Left kidney (tissue), 2 donors: Measurements from ENCODE around the gene SNAPC2. TPM values are rescaled to one million over a fixed set of nuclear protein-coding genes. Genes with fewer than 3 reads are reported as not detected.
A peak's percentile ranks its signal among the peaks of the same experiment; 100 is the strongest.

Experiments used
- DNase-seq: peaks from one replicate; pipeline ENCODE4 v3.0.0-alpha.2; 2013
- polyA plus RNA-seq: library from polyadenylated mRNA; unstranded; fragments of 120-200 nt; gene quantifications from one replicate; pipeline ENCODE4 v1.2.1, GENCODE V29; 2013; ENCODE audit not compliant: insufficient read length

SNAPC2 gene
- polyA plus RNA-seq, 1 donor, result 12.6 TPM

DNA sequence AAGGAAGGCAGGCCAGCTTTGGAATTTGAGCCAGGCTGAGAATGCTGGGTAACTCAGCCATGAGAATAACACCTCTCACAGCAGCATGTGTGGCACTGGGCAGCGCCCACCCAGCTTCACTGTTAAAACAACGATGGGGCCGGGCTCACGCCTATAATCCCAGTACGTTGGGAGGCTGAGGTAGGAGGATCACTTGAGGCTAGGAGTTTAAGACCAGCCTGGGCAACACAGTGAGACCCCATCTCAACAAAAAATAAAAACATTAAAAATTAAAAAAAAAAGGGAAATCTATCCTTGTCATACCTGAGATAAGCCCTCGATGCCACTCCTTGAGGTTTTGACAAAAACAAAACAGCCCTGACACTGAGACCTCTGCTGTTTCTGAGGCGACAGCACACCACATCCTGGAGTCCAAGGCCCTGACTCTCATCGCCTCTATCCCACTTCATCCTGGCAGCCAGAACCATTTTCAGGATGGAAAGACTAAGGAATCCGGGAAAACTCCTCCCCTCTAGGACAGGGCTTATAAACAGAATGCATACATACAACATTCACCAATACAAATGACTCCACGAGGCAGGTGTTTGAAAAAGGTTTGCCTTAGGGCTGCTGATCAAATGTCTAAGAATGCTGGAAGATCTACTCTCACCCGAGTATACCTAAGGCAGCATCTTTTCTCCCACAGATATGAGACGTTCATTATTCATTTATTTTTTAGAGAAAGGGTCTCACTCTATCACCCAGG, 46.0 kb downstream of the SNAPC2 start:
- no peak for DNase-seq

DNA sequence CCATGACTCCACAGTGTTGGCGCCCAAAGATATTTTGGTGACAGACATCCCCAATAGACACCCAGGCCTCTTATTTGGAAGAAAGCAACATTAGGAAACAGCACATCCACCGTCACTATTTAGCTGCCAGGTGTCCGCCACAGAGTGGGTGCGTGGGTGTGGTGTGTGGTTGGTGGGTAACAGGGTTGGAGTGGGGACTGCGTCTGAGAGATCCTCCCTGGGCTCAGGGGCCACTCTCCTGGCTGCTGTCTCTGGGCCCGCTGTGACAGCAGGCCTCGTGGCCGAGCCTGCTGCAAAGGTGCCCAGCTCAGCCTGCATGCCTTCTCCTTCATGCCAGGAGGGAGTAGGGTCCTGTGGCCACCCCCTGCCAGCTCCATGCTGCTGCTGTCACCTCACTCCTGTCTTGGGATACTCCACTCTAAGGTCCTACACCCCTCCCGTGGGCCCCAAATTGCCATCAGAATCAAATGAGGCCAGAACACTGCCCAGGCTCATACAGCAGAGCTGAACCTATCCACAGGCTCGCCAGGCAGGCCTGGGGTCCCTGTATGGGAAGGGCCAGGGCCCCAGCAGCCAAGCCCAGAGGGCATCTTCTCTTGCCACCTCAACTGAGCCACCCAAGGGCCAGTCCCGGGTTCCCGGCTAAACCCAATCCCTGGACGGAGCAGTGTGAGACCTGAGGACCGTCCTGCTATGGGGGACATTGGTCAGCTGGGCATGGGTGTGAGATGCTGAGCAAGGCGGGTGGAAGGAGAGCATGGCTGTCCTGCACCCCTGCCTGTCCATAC, 48.1 kb downstream of the SNAPC2 start:
- DNase-seq, result no peak

DNA sequence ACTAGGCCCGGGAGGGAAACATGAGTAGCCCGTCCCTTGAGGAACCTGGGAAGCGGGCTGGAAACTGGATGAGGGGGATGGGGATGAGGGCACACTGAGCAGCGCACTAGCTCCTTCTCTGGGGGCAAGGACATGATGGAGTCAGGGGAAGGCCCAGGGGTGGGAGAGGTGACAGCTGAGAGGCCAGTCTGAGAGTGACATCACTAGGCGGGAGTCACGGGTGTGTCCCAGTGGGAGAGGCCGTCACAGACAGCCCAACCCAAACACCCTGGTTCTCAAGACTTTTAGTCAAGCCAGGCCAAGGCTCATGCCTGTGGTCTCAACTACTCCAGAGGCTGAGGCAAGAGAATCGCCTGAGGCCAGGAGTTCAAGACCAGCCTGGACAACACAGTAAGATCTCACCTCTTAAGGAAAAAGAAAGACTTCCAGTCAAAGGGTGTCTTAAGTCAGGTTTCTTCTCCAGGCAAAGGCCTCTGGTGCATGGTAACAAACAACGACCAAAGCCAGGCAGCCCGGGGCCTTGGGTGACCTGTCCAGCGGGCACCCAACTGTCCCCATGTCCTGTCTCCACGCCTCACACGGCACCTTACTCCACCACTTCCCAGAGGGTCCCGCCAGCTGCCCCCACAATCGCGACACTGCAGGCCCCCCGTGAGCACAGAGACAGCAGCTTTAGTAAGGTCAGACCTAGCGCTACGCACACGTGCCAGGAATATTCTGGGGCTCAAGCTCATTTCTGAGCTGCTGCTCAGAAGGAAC, 48.8 kb downstream of the SNAPC2 start:
- no peak for DNase-seq

DNA sequence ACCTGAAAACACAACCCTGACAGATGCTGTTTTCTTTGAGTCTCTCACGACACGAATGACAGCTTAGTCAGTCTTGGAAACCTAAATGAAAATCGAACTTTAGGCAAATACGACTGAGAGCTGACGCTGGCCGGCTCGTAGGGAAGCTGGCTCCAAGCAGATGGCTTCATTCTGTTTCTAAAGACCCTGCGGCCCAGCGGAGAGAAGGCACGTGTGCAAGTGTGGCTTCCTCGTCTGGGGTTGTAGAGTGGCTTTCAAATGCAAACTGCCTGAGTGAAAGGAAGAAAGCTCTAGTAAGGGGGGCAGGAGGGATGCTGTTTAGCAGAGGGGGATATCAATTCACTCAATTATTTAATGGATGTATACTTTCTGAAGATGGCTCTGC, 49.4 kb downstream of the SNAPC2 start:
- DNase-seq, result no peak

DNA sequence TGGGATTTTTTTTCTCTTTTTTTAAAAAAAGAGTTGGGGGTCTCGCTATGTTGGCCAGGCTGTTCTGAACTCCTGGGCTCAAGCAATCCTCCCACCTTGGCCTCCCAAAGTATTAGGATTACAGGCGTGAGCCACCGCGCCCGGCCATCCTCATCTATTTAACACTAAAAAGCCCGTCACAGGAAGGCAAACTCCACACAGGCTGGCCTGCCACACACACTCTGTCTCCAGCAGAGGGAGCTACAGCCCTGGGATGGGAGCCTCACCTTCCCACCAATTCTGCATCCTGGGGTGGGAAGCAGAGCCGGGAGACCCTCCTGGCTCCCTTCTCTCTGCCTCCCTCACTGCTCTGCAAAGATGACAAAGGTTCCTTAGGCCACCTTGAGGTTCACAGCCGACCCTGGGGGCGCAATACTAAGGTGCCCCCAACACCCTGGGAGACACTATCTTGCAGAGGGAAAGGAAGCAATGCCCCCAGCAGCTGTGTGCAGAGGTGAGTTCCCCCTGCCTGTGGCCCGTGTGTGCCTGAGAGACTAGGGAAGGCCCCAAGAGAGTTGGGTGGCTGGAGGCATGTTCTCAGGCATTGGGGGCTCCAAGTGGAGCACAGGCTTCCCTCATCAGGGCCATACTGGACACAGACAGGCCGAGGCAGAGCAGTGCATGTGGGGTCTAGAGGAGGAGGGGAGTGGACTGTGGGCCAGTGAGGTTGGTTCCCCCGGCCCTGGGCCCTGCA, 50.7 kb downstream of the SNAPC2 start:
- DNase-seq, result peak; percentile 37

DNA sequence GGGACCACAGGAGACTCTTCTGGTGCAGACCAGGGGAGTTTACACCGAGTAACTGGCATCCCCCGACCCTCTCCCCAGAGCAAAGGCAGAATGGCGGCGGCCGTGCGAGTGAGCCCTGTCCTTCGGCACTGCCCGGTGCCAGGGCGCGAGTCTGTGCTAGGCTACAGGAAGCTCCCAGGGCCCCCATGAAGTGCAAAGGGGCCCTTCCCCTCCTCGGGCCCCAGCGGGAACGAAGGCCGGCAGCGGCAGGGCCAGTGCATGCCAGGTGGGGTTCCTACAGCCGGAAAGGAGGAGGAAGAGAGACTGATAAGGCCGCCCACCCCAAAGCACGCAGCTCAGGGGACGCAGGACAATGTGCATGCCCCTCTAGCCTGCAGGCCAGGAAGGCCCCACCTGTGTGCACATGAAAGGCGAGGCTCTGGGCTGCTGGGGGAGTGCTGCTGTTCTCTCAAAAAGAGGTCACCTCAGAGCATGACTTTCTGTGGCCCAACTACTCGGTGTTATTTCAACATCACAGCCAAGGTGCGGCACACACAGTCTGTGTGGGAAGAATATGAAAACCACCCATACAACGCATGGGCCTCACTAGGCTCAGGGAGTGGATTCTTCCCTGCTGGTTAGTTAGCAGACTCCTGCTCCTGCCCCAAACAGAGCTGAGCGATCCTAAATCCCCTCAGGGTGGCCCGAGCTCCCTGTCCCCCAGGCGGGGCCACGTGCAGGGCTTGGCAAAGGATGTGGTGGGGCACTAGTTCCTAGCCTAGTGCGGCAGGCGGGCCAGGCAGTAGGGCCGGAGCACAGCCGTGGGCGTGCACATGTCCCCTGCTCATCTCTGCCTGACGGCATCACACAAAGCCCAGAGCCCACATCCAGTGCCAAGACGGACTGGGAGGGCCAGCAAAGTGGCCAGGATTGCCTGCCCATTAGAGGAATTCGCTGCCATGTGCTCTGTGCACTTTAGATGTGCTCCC, 51.7 kb downstream of the SNAPC2 start:
- DNase-seq, result no peak

Other genes with a start within 250 kb of the SNAPC2 start
- gene MCEMP1, start 243.2 kb upstream of the SNAPC2 start, polyA plus RNA-seq, result not detected
- gene TRAPPC5, start 239.5 kb upstream of the SNAPC2 start, polyA plus RNA-seq, result 34.1 TPM
- not detected for gene FCER2, start 218.2 kb upstream of the SNAPC2 start, polyA plus RNA-seq
- not detected for gene CLEC4G, start 188.2 kb upstream of the SNAPC2 start, polyA plus RNA-seq
- 1.4 TPM for gene CD209, start 172.8 kb upstream of the SNAPC2 start, polyA plus RNA-seq
- gene CLEC4M, start 157.1 kb upstream of the SNAPC2 start, polyA plus RNA-seq, result 1.8 TPM
- 16.5 TPM for gene EVI5L, start 90.1 kb upstream of the SNAPC2 start, polyA plus RNA-seq
- 5.9 TPM for gene PRR36, start 45.9 kb upstream of the SNAPC2 start, polyA plus RNA-seq
- 2.0 TPM for gene LRRC8E, start 31.8 kb upstream of the SNAPC2 start, polyA plus RNA-seq
- 26.9 TPM for gene MAP2K7, start 16.5 kb upstream of the SNAPC2 start, polyA plus RNA-seq
- gene TGFBR3L, start 5.5 kb upstream of the SNAPC2 start, polyA plus RNA-seq, result 0.42 TPM
- 12.6 TPM for gene CTXN1, start 5.8 kb downstream of the SNAPC2 start, polyA plus RNA-seq
- 46.7 TPM for gene TIMM44, start 23.3 kb downstream of the SNAPC2 start, polyA plus RNA-seq
- 85.3 TPM for gene ELAVL1, start 85.3 kb downstream of the SNAPC2 start, polyA plus RNA-seq
- 0.15 TPM for gene CCL25, start 132.4 kb downstream of the SNAPC2 start, polyA plus RNA-seq
- 59.0 TPM for gene FBN3, start 229.3 kb downstream of the SNAPC2 start, polyA plus RNA-seq